HG03442 (cell line): ENCODE measurements around the gene PSD.

ENCODE experiments used
- ATAC-seq: cut with Tn5 transposase; IDR thresholded peaks from one replicate; pipeline ENCODE4 v1.9.1; 2021; ENCODE audit warnings: mild to moderate bottlenecking, moderate library complexity; ENCODE audit not compliant: unreplicated experiment

Gene PSD

GRCh38 chr10:102393411-102394078 lies 25.0 kb downstream of the PSD start:
- ATAC-seq: no peak

- no peak for ATAC-seq
Observed at GRCh38 chr10:102392306-102392705, 26.3 kb downstream of the PSD start.

GRCh38 chr10:102389894-102390293 lies 28.7 kb downstream of the PSD start:
- ATAC-seq: no peak

- ATAC-seq: no peak
Observed at GRCh38 chr10:102384606-102385429, 33.8 kb downstream of the PSD start.

GRCh38 chr10:102384053-102384452 lies 34.5 kb downstream of the PSD start:
- ATAC-seq: no peak

- ATAC-seq: no peak
Observed at GRCh38 chr10:102382871-102383270, 35.7 kb downstream of the PSD start.

GRCh38 chr10:102381983-102382382 lies 36.6 kb downstream of the PSD start:
- ATAC-seq: no peak

- no peak for ATAC-seq
Observed at GRCh38 chr10:102379383-102379782, 39.2 kb downstream of the PSD start.

GRCh38 chr10:102376901-102377300 lies 41.7 kb downstream of the PSD start:
- no peak for ATAC-seq

- ATAC-seq: no peak
Observed at GRCh38 chr10:102375867-102376266, 42.7 kb downstream of the PSD start.

- no peak for ATAC-seq
Observed at GRCh38 chr10:102375250-102375649, 43.3 kb downstream of the PSD start.

GRCh38 chr10:102371295-102371694 lies 47.3 kb downstream of the PSD start:
- no peak for ATAC-seq

GRCh38 chr10:102368077-102368476 lies 50.5 kb downstream of the PSD start:
- no peak for ATAC-seq

- no peak for ATAC-seq
Observed at GRCh38 chr10:102367441-102367840, 51.1 kb downstream of the PSD start.

GRCh38 chr10:102358712-102359382 lies 59.7 kb downstream of the PSD start:
- no peak for ATAC-seq

- no peak for ATAC-seq
Observed at GRCh38 chr10:102354451-102354850, 64.1 kb downstream of the PSD start.
